ENCODE measurements around the gene TBC1D2.

The TBC1D2 gene

DNA sequence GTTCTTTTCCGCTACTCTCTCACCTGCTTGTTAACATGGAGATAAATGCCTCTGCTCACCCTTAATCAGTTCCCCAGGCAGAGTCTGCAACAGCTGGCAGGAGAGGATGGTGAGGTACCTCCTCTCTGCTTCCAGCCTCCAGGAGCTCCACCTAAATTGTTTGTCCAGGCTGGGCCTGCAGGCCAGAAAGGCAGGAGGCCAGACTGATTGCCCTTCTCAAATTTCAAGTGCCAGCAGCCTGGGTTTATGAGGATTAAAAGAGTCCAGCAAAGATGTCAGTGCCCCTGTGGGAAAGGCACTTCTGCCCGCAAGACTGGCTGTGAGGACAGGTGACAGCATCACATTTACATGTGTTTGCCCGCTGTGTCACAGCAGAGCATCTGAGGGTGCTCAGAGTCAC lies 82.8 kb downstream of the TBC1D2 start:
- DNase-seq (ENCODE audit: low read depth in 3 of 3, low spot score in 1 of 3) = no peak

DNA sequence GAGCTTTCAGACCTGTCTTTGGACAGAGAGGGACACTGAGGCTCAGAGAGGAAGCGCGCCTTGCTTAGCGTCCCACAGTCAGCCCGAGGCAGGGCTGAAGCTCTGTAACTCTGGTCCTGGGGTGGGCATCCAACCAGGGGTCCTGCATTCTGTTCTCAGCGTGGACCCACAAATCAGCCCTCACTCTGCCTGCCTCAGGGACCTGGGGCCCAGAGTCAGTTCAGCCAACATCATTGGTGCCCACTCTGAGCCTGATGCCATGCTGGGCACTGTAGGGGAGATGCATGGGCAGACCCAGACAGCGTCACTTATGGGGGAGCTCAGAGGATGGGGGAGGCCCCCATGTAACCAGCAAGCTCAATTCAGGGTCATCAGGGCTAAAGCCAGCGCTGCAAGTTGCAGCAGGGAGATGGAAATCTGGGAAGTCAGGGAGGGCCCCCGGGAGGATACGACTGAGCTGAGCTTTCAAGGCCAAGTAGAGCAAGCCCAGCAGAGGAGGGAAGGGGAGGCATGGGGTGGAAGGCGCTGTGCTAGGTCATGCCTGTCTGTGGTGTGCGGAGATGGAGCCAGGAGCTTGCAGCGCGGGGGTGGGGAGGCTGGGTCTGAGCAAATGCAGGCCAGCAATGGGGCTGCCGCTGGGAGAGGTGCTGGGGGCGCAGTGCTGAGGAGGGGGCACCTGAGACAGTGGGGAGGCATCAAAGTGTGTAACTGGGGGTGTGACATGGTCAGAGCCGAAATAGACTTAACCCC lies 84.1 kb downstream of the TBC1D2 start:
- DNase-seq (ENCODE audit: low read depth in 3 of 3, low spot score in 1 of 3) = no peak

DNA sequence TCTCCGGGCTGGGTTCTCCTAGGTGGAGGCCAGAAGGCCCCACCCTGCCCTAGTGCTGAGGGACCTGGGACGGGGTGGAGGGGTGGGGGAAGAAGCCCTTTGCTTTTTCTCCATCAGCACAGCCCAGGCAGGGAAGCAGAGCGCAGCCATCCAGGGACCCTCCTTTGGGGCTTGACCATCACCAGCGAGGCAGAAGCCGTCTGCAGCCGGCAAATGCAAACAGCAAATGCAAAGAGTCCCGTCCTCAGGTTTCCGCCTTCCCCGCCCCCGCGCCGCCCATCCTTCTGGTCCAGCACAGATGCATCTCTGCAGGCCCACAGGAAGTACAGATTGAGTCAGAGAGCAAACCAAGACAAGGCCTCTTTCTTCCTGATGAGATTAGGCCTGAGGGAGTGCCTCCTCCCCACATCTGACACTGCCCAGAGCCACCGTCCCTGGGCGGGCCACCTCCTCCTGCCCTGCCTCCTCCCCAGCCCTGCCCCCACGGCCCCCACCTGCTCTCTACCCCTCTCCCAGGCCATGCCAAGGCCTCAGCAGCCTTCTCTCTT lies 86.4 kb downstream of the TBC1D2 start:
- DNase-seq (ENCODE audit: low read depth in 3 of 3, low spot score in 1 of 3) = peak in 1 of 3 donors; percentile 18

DNA sequence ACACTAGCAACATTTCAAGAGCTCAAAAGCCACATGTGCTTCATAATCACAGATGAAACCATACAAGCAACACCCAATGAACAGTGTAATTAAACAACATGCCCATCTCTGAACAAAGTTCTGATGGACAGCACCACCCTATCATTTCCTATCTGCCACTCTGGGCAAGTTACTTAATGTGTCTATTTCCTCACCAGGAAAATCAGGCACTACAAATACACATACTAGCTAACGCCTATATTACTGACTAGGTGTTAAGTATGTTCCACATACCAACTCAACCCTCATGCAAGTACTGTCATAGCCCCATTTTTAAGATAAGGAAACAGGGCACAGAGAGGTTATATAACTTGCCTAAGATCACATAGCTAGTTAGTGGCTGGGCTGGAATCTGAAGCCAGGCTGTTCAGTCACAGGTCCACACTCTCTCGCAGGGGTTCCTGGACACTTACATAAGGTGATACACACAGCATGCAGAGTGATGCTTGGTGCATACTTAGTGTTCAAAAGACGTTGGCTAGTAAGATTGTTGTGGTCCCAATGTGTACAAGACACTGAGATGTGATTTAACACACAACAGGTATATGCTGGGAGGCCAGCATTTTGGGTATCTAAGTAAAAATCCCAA lies 87.2 kb downstream of the TBC1D2 start:
- DNase-seq (ENCODE audit: low read depth in 3 of 3, low spot score in 1 of 3) = no peak

DNA sequence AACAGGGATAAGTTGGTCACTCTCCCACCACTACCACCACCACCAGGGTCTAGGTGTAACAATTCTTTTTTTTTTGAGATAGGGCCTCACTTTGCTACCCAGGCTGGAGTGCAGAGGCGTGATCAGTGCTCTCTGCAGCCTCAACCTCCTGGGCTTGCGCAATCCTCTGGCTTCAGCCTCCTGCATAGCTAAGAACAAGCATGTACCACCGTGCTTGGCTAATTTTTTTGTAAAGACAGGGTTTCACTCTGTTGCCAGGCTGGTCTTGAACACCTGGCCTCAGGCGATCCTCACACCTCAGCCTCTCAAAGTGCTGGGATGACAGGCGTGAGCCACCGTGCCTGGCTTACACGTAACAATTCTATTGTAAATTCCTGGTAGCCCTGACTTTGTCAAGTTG lies 90.5 kb downstream of the TBC1D2 start:
- DNase-seq (ENCODE audit: low read depth in 3 of 3, low spot score in 1 of 3) = no peak

DNA sequence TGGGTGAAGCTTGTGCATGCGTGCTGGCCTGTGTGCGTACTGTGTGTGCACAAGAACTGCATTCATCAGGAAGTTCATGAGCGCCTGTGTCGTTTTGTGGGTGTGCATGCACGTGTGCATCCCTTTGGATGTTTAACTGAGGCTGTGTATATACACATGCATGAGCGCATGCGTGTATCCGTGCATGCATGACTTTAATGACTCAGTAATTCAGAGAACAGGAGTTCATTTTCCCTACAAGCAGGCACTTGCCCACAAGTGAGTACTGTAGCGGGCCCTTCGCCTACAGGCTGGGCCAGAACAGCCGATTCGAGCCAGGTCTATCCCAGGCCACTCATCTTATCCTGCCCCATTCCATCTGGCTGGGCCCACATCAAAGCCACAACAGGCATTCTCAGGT lies 92.8 kb downstream of the TBC1D2 start:
- DNase-seq (ENCODE audit: low read depth in 3 of 3, low spot score in 1 of 3) = no peak

DNA sequence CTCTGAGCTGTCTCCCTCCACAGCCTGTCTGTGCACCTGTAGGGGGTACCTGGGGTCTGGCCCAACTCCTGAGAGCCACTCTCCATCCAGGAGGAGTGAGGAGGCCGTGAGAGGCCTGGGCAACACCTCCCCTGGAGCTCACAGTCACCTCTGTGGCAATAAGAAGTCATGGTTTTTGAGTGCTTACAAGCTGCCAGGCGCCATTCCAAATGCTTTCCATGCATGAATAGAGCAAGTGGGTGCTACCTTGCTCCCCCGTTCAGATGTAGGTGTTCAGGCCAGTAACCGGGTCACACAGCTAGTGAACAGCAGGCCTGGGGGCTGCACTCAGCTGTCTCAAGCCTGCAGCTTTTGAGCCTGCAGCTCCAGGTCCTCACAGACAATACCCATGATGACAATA lies 93.6 kb downstream of the TBC1D2 start:
- no peak for DNase-seq (ENCODE audit: low read depth in 3 of 3, low spot score in 1 of 3)

DNA sequence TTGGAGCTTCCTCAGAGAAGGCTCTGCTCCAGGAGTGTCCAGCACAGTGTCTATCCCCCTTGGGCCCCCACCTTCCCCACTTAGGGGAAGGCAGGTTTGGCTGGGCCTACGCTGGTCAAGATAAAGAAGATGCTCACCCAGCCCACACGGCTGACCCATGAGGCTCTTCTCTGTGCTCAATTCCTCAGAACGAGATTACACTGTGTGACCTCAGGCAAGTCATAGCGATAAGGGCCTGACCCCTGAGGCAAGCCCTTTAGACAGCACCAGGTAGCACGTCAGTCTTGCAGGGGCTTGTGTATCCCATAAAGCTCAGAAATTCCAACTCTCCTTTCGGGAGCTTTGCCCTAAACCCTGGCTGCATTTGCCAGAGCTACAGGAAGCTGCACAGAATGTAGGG lies 95.7 kb downstream of the TBC1D2 start:
- no peak for DNase-seq (ENCODE audit: low read depth in 3 of 3, low spot score in 1 of 3)

DNA sequence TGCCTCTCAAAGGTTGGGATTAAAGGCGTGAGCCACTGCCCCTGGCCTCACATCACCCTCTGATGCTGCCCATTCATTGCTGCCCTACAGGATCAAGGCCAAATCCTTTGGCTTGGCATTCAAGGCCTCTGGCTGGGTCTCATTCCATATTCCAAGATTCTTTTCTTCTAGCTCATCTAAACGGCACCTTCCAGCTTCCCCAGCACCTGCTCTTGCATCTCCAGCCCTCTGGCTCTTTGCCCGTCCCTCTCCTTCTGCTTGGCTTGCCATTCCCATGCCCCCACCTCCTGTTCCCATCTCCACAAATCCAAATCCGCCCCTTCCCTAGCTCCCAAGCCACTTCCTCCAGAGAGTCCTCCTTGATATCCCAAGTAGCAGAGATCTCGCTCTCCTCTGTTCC lies 96.1 kb downstream of the TBC1D2 start:
- no peak for DNase-seq (ENCODE audit: low read depth in 3 of 3, low spot score in 1 of 3)

DNA sequence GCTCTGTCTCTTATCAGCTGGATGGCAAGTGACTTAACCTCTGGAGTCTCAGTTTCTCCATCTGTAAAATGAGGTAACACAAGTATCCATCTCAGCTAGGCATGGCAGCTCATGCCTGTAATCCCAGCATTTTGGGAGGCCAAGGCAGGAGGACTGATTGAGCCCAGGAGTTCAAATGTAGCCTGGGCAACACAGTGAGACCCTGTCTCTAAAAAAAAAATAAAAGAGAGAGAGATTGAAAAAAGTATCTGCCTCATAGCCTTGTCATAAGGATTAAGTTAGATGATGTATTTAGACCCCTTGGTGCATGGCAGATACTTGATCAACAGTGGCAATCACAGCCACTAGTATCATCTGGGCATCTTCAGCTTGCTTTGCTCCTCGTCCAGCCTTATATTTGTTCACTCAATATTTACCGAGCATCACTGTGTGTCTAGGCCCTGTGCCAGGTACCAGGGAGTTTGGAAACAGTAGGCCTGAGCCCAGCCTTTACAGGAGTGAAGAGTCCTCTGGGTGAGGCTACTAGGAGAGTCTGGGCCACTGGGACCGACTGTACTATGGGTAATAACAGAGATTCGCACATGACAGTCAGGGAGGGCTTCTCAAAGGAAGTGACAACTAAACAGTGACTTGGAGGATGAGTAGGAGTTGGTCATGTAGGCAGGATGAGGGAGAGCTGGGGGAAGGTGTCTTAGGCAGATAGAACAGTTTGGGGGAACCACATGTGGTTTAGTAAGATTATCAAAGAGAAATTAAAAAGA lies 97.2 kb downstream of the TBC1D2 start:
- no peak for DNase-seq (ENCODE audit: low read depth in 3 of 3, low spot score in 1 of 3)

DNA sequence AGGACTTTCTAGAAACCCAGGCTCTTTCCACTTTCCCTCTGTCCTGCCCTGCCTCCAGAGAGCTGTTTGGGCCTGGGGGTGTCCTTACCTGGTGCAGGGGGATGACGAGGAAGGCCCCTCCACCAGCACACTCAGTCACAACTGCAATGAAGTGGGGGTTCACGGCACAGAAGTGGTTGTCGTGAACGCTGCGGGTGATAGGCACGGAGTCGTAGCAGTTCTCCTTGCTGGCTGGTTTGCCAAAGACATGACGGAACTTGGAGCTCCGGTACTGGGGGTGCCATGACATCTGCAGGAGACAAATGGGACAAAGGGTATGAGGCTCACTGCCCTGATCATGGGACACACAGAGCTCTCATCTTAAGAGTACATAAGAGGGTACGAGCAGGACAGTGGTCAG lies 98.1 kb downstream of the TBC1D2 start:
- no peak for DNase-seq (ENCODE audit: low read depth in 3 of 3, low spot score in 1 of 3)

DNA sequence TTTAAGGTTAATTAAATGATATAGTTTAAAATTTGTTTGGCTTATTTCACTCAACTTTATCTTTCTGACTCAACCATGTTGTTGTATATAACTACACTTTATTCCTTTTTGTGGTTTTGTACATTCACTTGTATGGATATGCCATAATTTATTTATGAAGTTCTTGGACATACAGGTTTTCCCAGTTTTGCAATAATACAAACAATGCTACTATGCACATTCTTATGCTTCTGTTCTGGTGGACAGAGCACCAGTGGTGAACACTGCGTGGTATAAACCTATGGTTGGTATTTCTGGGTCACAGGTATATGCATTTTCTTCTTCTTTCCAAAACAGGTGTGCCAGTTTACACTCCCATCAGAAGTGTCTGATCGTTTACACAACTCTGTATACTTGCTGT lies 100.8 kb downstream of the TBC1D2 start:
- DNase-seq (ENCODE audit: low read depth in 3 of 3, low spot score in 1 of 3) = no peak

DNA sequence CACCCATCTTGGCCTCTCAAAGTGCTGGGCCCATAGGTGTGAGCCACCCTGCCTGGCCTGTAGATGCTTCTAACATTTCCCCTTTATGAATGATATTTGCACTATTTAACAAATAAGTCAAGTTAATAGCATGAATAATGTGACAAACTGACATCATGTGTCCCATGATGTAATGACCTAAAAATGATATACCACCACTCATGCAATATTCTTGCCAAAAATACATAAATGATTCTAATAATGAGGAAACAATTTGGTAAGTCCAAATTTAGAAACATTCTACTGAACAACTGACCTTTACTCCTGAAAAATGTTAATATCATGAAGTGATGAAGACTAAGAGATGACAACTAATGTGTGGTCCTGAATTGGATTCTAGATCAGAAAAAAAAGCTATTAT lies 102.9 kb downstream of the TBC1D2 start:
- no peak for DNase-seq (ENCODE audit: low read depth in 3 of 3, low spot score in 1 of 3)

DNA sequence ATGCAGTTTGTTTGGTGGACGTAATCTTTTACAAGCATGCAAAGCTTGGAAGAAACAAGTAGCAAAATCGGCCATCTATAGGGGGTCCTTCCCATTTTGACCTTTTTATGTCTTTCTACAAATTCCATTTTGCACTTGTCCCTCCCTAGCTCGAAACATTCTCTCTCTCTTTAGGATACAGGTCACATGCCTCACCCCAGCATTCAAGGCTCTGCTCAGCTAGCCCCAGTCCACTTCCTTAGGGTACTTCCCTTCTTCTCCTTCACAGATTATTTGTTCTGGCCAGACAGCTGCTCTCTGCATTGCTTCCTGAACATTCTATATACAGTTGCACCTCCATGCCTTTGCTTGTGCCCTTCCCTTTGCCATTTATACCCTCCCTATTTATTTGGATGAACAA lies 104.7 kb downstream of the TBC1D2 start:
- DNase-seq (ENCODE audit: low read depth in 3 of 3, low spot score in 1 of 3) = no peak

DNA sequence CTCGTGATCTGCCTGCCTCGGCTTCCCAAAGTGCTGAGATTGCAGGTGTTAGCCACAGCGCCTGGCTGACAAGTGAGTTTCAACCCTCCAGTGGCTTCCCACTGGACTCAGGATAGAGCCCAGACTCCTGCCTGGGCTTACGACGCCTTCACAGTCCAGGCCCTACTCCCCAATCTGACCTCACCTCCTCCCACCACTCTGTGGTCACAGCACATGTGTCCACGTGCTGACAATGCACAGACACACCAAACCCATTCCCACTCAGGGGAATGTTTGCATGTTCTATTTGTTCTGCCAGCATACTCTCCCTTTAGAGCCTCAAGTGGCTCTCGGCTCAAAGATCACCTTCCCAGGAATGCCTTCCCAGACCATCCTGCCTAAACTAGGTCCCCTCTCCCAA lies 105.3 kb downstream of the TBC1D2 start:
- DNase-seq (ENCODE audit: low read depth in 3 of 3, low spot score in 1 of 3) = no peak

DNA sequence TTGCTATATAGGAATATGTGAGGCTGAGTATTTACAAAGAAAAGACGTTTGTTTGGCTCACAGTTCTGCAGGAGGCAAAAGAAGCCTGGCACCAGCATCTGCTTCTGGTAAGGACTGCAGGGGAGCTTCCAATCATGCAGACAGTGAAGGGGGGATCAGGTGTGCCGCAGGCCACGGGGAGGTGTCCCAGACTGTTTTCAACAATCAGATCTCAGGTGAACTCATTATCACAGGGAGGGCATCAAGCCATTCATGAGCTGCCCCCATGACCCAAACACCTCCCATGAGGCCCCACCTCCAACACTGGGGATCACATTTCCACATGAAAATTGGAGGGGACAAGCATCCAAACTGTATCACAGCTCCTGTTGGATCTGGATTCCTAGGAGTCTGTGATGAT lies 106.0 kb downstream of the TBC1D2 start:
- no peak for DNase-seq (ENCODE audit: low read depth in 3 of 3, low spot score in 1 of 3)

All from stimulated activated CD4-positive, alpha-beta T cell treated with anti-CD3 and anti-CD28 coated beads, TNF-alpha, amount 100 ng/mL, for 1 hour (primary cell).